HG03520 (cell line): Measurements from ENCODE around the gene DHPS.

Experiments
- ATAC-seq: cut with Tn5 transposase; IDR thresholded peaks from one replicate; pipeline ENCODE4 v1.9.1; 2021; ENCODE audit warnings: mild to moderate bottlenecking, moderate library complexity; ENCODE audit not compliant: unreplicated experiment

DHPS gene

GRCh38 chr19:12675940-12676339 is 5.7 kb downstream of the DHPS start:
- no peak for ATAC-seq

GRCh38 chr19:12675399-12675798 is 6.3 kb downstream of the DHPS start:
- no peak for ATAC-seq

- ATAC-seq: no peak
Measured at GRCh38 chr19:12672744-12673143, 8.9 kb downstream of the DHPS start.

DNA sequence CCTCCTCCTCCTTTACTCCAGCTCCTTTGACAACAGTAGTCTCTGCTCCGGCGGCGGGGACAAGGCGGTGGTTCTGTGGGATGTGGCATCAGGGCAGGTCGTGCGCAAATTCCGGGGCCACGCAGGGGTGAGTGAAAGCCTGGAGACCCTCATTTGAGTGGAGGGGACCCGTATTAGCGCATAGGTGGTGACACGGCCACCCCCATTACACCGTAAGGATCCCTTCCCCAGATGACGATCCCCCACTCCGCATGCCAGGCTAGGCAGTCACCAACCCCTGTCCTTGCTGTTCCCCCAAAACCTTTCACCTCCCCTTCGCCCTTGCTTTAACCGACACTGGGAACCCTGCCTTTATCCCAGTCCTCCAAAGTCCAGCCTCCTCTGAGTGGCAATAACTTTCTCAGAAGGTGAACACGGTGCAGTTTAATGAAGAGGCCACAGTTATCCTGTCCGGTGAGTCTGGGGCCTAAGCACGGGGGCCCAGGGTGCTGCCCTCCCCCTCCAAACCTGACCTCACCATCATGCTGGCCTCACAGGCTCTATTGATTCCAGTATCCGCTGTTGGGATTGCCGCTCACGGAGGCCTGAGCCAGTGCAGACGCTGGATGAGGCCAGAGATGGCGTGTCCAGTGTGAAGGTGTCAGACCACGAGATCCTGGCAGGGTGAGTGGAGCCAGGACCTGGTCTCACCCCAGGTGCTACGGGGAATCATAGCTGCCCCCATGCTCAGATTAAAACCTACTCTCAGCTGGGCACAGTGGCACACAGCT is 11.3 kb downstream of the DHPS start:
- no peak for ATAC-seq

GRCh38 chr19:12669270-12670158 is 12.2 kb downstream of the DHPS start:
- ATAC-seq: no peak

DNA sequence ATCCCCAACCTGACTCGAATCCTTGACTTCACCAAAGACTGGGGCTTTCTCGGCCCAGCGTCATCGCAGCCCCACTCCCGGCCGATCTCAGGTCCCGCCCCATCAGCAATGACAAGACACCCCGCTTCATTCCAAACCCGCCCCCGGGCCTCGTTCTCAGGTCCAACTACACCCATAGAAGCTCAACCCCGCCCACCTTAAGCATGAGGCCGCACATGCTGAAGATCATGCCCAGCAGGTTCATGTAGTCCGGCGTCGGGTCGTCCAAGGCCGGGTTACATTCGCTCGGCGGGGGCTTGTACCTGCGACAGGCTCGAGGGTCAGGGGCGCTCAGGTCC is 12.8 kb downstream of the DHPS start:
- ATAC-seq: no peak

DNA sequence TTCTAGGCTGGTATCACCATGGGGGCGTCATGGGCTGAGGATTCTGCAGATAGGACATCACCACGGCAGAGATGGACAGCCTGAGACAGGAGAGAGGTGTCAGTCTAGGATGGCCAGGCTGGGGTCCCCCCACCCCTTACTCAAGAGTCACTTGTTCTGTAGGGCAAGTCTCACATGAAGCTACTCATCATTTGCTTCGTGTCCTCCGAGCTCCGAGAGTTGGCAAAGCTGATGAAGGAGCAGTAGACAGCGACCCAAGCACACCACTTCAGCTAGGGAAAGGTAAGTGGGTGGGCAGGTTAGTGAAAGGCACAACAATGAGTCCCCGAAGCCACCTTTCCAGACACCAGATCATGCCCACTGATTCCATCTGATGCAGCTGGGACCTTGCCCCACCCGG is 13.3 kb downstream of the DHPS start:
- no peak for ATAC-seq

GRCh38 chr19:12667731-12668302 is 13.9 kb downstream of the DHPS start:
- ATAC-seq: no peak

DNA sequence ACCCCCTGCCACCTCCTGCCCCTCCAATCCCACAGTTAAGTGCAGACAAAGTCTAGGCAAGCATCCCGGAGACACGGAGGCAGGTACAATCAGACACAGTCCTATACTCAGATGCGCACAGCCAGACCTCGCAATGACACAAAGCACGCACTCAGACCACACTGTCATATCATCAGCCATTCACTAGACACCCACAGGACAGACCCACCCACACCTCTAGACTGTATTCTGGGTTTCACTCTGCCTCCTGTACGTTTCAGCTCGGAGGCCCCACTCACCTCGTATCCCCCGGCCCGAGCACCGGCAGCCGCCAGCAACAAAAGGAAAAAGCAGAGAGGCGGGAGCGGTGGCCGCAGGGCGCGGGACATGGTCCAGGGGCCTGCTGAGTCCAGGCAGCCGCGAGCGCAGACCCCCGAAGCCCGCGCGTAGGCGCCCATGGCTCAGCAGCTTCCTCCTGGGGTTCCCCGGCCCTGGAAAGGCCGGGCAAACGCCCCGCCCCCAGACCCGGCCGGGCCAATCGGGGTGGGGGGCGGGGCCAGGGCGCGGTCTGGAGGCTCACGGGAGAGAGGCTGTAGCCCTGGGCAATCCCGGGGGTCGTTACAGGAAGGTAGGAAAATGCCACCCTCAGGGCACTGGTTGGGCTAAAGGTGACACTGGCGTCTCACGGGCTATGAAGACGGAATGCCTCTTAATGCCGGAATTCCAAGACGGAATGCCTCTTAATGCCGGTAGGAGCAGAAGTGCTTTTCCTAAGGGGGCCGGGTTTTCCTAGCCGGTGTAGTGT is 15.2 kb downstream of the DHPS start, which contains the start of the genes MAN2B1 and WDR83:
Gene MAN2B1 (minus strand): TSS at position 478 of the 784 bp plus-strand sequence. CDS start 41 bp downstream, at position 437.
Gene WDR83 (plus strand): TSS at position 543 of the 784 bp plus-strand sequence. CDS start 2,984 bp downstream, outside the sequence.
- ATAC-seq: peak; percentile 39

DNA sequence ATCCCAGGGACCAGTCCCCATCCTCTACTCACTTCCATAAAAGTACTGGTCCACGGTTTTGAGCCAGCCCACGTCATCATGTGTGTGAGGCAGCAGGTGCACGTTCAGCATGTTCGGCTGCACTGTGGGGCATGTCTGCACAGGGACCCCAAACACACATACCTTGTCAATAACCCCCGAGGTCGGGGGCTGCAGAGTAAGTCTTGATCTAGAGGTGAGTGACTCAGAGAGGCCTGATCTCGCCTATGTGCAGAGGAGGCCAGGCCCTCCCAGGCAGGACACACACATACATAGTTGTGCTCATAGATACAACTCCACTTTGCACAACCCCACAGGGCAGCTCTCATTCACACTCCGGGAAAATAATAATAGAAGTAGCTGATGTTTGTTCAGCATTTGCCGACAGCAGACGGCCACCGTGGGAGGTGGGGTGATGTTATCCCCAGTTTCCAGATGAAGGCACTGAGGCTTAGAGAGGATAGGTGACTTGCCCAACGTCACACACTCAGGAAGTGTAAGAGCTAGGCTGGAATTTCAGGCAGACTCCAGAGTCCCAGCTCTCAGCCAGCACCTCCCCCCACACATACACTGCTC is 15.9 kb downstream of the DHPS start:
- no peak for ATAC-seq

DNA sequence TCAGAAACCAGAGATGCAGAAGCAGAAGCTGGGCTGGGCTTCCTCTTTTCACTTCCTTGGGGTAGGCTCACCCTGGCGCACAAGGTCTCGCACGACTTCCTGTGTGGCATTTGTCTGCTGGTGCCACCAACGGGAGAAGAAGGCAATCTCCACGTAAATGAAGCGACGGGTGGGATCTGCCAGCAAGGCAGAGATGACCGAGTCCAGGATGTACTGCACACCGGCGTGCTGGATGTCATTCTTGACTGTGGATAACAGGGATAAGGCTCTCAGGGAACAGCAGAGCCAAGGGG is 16.5 kb downstream of the DHPS start:
- no peak for ATAC-seq

GRCh38 chr19:12664406-12665280 is 17.0 kb downstream of the DHPS start:
- no peak for ATAC-seq

DNA sequence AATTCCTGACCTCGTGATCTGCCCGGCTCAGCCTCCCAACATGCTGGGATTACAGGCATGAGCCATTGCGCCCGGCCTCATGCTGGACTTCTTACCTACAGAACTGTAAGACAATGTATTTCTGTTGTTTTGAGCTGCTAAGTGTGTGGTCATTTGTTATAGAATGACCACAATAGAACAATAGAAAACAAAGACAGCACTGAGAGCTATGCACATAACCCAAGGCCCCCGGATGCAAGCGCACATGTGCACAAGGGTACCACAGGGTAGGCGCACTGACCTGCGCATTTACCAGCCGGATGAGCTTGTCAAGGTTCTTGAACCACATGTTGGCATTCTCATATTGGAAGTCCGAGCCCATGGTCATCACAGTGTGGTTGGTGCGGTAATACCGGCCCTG is 20.7 kb downstream of the DHPS start:
- ATAC-seq: no peak

- ATAC-seq: no peak
Measured at GRCh38 chr19:12657966-12658365, 23.7 kb downstream of the DHPS start.

GRCh38 chr19:12656899-12657571 is 24.6 kb downstream of the DHPS start:
- no peak for ATAC-seq

DNA sequence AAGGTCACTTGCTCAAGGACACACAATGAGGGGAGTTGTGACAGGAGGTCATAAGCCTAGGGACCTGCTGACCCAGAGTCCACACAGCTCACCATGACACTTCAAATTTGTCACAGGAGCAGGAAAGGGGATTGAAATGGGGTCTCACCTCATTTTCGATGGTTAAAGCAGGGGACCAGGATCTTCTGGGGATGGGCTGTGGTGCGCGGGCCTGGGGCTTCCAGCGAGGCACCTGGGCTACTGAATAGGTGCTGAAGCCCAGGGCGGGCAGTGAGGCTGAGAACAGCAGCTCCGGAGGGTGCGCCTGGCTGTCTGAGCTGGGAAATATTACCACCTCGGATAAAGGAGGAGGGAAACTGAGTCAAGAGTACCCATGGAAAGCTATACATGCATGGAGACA is 26.1 kb downstream of the DHPS start:
- no peak for ATAC-seq

DNA sequence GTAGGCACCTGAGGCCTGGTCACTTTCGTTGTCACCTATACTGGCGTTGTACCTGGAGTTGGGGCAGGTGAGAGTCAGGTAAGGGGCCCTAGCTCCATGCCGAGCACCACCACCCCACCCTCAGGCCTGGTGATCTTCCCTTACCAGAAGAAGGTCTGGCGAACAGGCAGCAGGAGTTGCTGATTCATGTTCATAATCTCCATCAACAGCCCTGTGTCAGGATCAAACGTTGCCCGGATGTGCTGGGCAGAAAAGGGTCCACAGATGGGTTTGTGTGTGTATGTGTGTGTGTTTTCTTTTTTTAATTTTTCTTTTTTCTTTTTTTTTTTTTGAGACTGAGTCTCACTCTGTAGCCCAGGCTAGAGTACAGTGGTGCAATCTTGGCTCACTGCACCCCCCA is 29.5 kb downstream of the DHPS start:
- no peak for ATAC-seq

DNA sequence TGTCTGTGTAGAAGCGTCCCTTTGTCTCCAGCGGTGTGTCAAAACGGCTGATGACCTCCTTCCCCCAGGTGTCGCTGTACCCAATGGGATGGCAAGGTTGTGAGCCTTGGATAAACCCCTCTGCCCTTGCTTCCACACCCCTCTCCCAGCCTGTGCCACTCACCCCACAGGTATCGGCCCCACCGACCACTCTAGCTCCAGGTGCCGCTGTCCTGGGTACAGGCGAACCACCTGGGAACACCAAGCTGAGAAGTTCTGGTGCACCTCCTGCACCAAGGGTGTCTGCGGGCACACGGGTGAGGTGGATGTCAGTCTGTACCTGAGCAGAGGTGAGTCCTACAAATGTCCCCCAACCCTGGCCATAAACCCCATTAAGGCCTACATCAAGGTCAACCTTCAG is 31.7 kb downstream of the DHPS start:
- no peak for ATAC-seq

DNA sequence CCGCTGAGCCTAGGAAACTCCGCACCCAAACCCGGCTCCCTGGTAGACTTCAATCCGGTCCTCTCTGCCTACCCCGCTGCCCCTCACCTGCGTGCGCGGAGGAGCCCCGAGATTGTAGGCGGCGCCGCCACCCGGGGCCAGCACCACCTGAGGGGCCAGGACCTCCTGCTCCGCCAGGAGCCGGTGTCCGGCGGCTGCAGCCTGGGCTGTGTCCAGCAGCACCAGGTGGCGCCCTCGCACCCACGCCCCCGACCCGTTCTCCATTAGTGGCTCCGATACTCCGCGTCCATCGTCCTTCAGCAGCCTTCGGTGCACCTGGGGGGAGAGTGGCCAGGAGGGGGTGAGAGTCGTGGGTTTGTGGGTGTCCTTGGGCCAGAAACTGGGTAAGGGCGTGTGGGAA is 33.6 kb downstream of the DHPS start:
- ATAC-seq: no peak
